ENCODE results near the gene COMMD9. TPM values are rescaled to one million over a fixed set of nuclear protein-coding genes. Genes with fewer than 3 reads are reported as not detected.

COMMD9 gene
- total and polyA plus RNA-seq, 2 experiments from 2014 or later: 22.4 to 44.1 TPM

GRCh38 chr11:36333468-36333867 lies 44.2 kb upstream of the COMMD9 start:
- Histone ChIP-seq H3K27me3 (ENCODE audit: insufficient read depth) (no peaks in the 10 kb centered on the region), H3K27ac (ENCODE audit: low read depth) (no peak overlapping the region), H3K4me1 (ENCODE audit: insufficient read depth) (no peaks in the 10 kb centered on the region), H4K20me1 (replicated peaks; ENCODE audit: insufficient read depth) (no peaks in the 10 kb centered on the region), H3K9me2 (ENCODE audit: insufficient read depth) (no peaks in the 10 kb centered on the region), H2AFZ (no peak overlapping the region), H3K79me2 (replicated peaks; ENCODE audit: insufficient read depth) (no peaks in the 10 kb centered on the region), H3K4me3 (no peak overlapping the region), H3F3A (replicated peaks; ENCODE audit: low read depth) (no peaks in the 10 kb centered on the region), H3K36me3 (ENCODE audit: insufficient read depth) (no peaks in the 10 kb centered on the region), H3K4me2 (no peak overlapping the region)
- TF ChIP-seq ETS1 (IDR thresholded peaks at IDR 0.05): no peak
- no peaks in the 10 kb centered on the region for H3K4me1 Mint-ChIP-seq
- no peaks in the 10 kb centered on the region for H3K9me3 Mint-ChIP-seq
- ATAC-seq (no peak), DNase-seq (ENCODE audit: low spot score) (no peak)
- H3K27me3 Mint-ChIP-seq (ENCODE audit: insufficient read depth, low read depth, poor library complexity): peaks cover 2% of the 10 kb centered on the region
- H3K27ac Mint-ChIP-seq: no peak overlapping the region
- H3K36me3 Mint-ChIP-seq (ENCODE audit: low read depth): no peaks in the 10 kb centered on the region
- no peak overlapping the region for H3K4me3 Mint-ChIP-seq

GRCh38 chr11:36330411-36330810 lies 41.2 kb upstream of the COMMD9 start:
- DNase-seq (ENCODE audit: low spot score): no peak
- no peaks in the 10 kb centered on the region for H4K20me1 ChIP-seq (replicated peaks; ENCODE audit: insufficient read depth)
- H3K27ac Mint-ChIP-seq: no peak overlapping the region
- no peak overlapping the region for H2AFZ ChIP-seq
- H3K36me3 ChIP-seq (ENCODE audit: insufficient read depth): no peaks in the 10 kb centered on the region
- H3K36me3 Mint-ChIP-seq (ENCODE audit: low read depth): no peaks in the 10 kb centered on the region; the same call in 2 of the 3 replicates
- H3K4me1 Mint-ChIP-seq: peaks cover 21% of the 10 kb centered on the region
- TF ChIP-seq NANOG (IDR thresholded peaks at IDR 0.05; ENCODE audit: borderline replicate concordance) (no peak), CTCF (conservative IDR thresholded peaks at IDR 0.05; ENCODE audit: low read depth in 2 of 2) (no peak)
- no peak overlapping the region for H3K27ac ChIP-seq (ENCODE audit: low read depth)
- H3K27me3 Mint-ChIP-seq (ENCODE audit: insufficient read depth, low read depth, poor library complexity): peaks cover 2% of the 10 kb centered on the region
- H3K4me1 ChIP-seq (ENCODE audit: insufficient read depth): peaks cover 19% of the 10 kb centered on the region; the same call in 1 of the 2 replicates
- H3K9me3 Mint-ChIP-seq: no peaks in the 10 kb centered on the region; the same call in 2 of the 3 replicates
- no peaks in the 10 kb centered on the region for H3F3A ChIP-seq (replicated peaks; ENCODE audit: low read depth)
- H3K27me3 ChIP-seq (ENCODE audit: insufficient read depth): no peaks in the 10 kb centered on the region
- H3K4me2 ChIP-seq: no peak overlapping the region
- no peak overlapping the region for H3K4me3 Mint-ChIP-seq
- H3K9me2 ChIP-seq (ENCODE audit: insufficient read depth): no peaks in the 10 kb centered on the region
- no peak for ATAC-seq
- H3K79me2 ChIP-seq (replicated peaks; ENCODE audit: insufficient read depth): no peaks in the 10 kb centered on the region
- no peak overlapping the region for H3K4me3 ChIP-seq

GRCh38 chr11:36328966-36329673 lies 39.9 kb upstream of the COMMD9 start:
- H3K27me3 ChIP-seq (ENCODE audit: insufficient read depth): no peaks in the 10 kb centered on the region
- Mint-ChIP-seq H3K4me3 (no peak overlapping the region), H3K27me3 (ENCODE audit: insufficient read depth, low read depth, poor library complexity) (peaks cover 2% of the 10 kb centered on the region), H3K27ac (no peak overlapping the region), H3K9me3 (no peaks in the 10 kb centered on the region; the same call in 2 of the 3 replicates), H3K4me1 (peaks cover 21% of the 10 kb centered on the region), H3K36me3 (ENCODE audit: low read depth) (no peaks in the 10 kb centered on the region; the same call in 2 of the 3 replicates)
- no peaks in the 10 kb centered on the region for H3K36me3 ChIP-seq (ENCODE audit: insufficient read depth)
- H3K27ac ChIP-seq (ENCODE audit: low read depth): no peak overlapping the region
- peaks cover 19% of the 10 kb centered on the region; the same call in 1 of the 2 replicates for H3K4me1 ChIP-seq (ENCODE audit: insufficient read depth)
- no peak overlapping the region for H3K4me2 ChIP-seq
- DNase-seq (ENCODE audit: low spot score): no peak
- H3K79me2 ChIP-seq (replicated peaks; ENCODE audit: insufficient read depth): no peaks in the 10 kb centered on the region
- no peaks in the 10 kb centered on the region for H3F3A ChIP-seq (replicated peaks; ENCODE audit: low read depth)
- H3K4me3 ChIP-seq: no peak overlapping the region
- no peak overlapping the region for H2AFZ ChIP-seq
- 0 out of 2 replicates have a peak, but pooled peaks cover 4% of the 10 kb centered on the region for H3K9me2 ChIP-seq (ENCODE audit: insufficient read depth)
- ATAC-seq: no peak
- H4K20me1 ChIP-seq (replicated peaks; ENCODE audit: insufficient read depth): no peaks in the 10 kb centered on the region
- TF ChIP-seq REST (IDR thresholded peaks at IDR 0.05; ENCODE audit: unreplicated experiment) (no peak), EZH2phosphoT487 (IDR thresholded peaks at IDR 0.05; ENCODE audit: unreplicated experiment) (no peak)

All from GM23338 (cell line).